Neuronal stem cell (in vitro differentiated cells): Measurements from ENCODE around the gene BRI3BP.

Experiments
- DNase-seq: peaks from one replicate; pipeline ENCODE4 v3.0.0-alpha.2; 2013; ENCODE audit warnings: low spot score
- H2AFZ ChIP-seq: one replicate; pipeline ENCODE4 v1.6.1; 2013; ENCODE audit warnings: mild to moderate bottlenecking, low read length, inconsistent platforms
- H2AK5ac ChIP-seq: 2 replicates; pipeline ENCODE4 v1.6.1; 2013; ENCODE audit warnings: low read depth, mild to moderate bottlenecking, inconsistent platforms, low read length, moderate library complexity, mixed read lengths
- H2BK120ac ChIP-seq: 2 replicates; pipeline ENCODE4 v1.6.1; 2013; ENCODE audit warnings: low read depth, mild to moderate bottlenecking, inconsistent platforms, low read length, moderate library complexity, mixed read lengths
- H2BK12ac ChIP-seq: one replicate; pipeline ENCODE4 v1.6.1; 2013; ENCODE audit warnings: low read length, inconsistent platforms
- H2BK15ac ChIP-seq: 2 replicates; pipeline ENCODE4 v1.6.1; 2013; ENCODE audit warnings: mild to moderate bottlenecking, low read length, inconsistent platforms, mixed read lengths
- H2BK5ac ChIP-seq: one replicate; pipeline ENCODE4 v1.6.1; 2013; ENCODE audit warnings: inconsistent platforms, mild to moderate bottlenecking, low read length, moderate library complexity
- H3K14ac ChIP-seq: one replicate; pipeline ENCODE4 v1.6.1; 2013; ENCODE audit warnings: low read length, inconsistent platforms
- H3K18ac ChIP-seq: 2 replicates; pipeline ENCODE4 v1.6.1; 2013; ENCODE audit warnings: low read length, inconsistent platforms
- H3K23ac ChIP-seq: 2 replicates; pipeline ENCODE4 v1.6.1; 2013; ENCODE audit warnings: low read depth, mild to moderate bottlenecking, mixed read lengths, low read length, inconsistent platforms; ENCODE audit not compliant: poor library complexity
- H3K27ac ChIP-seq: replicated peaks from 3 replicates; pipeline ENCODE4 v1.5.1; 2013; ENCODE audit warnings: low read length, inconsistent platforms
- H3K27me3 ChIP-seq, 3 experiments: 2 replicates each; pipeline ENCODE4 v1.6.1; 2013; ENCODE audit warnings: low read length in 3 of 3, mild to moderate bottlenecking in 2 of 3, inconsistent platforms in 1 of 3, low read depth in 1 of 3, mixed read lengths in 1 of 3, moderate library complexity in 1 of 3; ENCODE audit not compliant: control insufficient read depth in 3 of 3, insufficient read depth in 3 of 3
- H3K36me3 ChIP-seq, 2 donors: replicated peaks in 1 of 2; 2 replicates each; pipeline ENCODE4 v1.6.1; 2013; ENCODE audit warnings: low read length in 2 of 2; ENCODE audit not compliant: control insufficient read depth in 2 of 2, insufficient read depth in 2 of 2
- H3K4ac ChIP-seq: 2 replicates; pipeline ENCODE4 v1.6.1; 2013; ENCODE audit warnings: inconsistent platforms, mild to moderate bottlenecking, low read length, moderate library complexity
- H3K4me1 ChIP-seq, 2 donors: 1 replicate in 1 of 2; 2 replicates in 1 of 2; pipeline ENCODE4 v1.6.1; 2013; ENCODE audit warnings: low read length in 2 of 2, low read depth in 1 of 2; ENCODE audit not compliant: control insufficient read depth in 2 of 2, insufficient read depth in 1 of 2
- H3K4me2 ChIP-seq: one replicate; pipeline ENCODE4 v1.6.1; 2013; ENCODE audit warnings: mild to moderate bottlenecking, low read length, inconsistent platforms; ENCODE audit not compliant: insufficient read depth, poor library complexity, severe bottlenecking
- H3K4me3 ChIP-seq, 2 donors: 2 replicates each; pipeline ENCODE4 v1.5.1; 2013; ENCODE audit warnings: low read length in 2 of 2, mild to moderate bottlenecking in 2 of 2, inconsistent platforms in 1 of 2, moderate library complexity in 1 of 2
- H3K79me1 ChIP-seq: one replicate; pipeline ENCODE4 v1.6.1; 2013; ENCODE audit warnings: low read depth, mild to moderate bottlenecking, inconsistent platforms, low read length, moderate library complexity
- H3K9ac ChIP-seq: one replicate; pipeline ENCODE4 v1.6.1; 2013; ENCODE audit warnings: mild to moderate bottlenecking, low read depth, low read length, inconsistent platforms; ENCODE audit not compliant: poor library complexity
- H3K9me3 ChIP-seq, 2 donors: replicated peaks in 1 of 2; 2 replicates each; pipeline versions ENCODE3 to v1.6.1; 2013; ENCODE audit warnings: low read length in 2 of 2, mild to moderate bottlenecking in 2 of 2, inconsistent platforms in 1 of 2, low read depth in 1 of 2, mixed read lengths in 1 of 2, moderate library complexity in 1 of 2; ENCODE audit not compliant: control insufficient read depth in 2 of 2, insufficient read depth in 1 of 2
- H4K8ac ChIP-seq: one replicate; pipeline ENCODE4 v1.6.1; 2013; ENCODE audit warnings: low read depth, mild to moderate bottlenecking, inconsistent platforms, low read length, moderate library complexity
- H4K91ac ChIP-seq: one replicate; pipeline ENCODE4 v1.6.1; 2013; ENCODE audit warnings: low read length, low read depth, mild to moderate bottlenecking, inconsistent platforms; ENCODE audit not compliant: poor library complexity
- WGBS, 2 donors: extraction: QIAGEN DNeasy Blood & Tissue Kit; methylation state at CpG; one replicate each; pipeline ENCODE4 v1.1.7; 2013; ENCODE audit warnings: missing lambda C conversion rate in 2 of 2, mixed read lengths in 1 of 2; ENCODE audit not compliant: insufficient read length in 2 of 2, insufficient replicate concordance in 1 of 2; ENCODE audit errors: extremely low coverage in 2 of 2; 5-methylcytosine and 5-hydroxymethylcytosine counted together

Gene BRI3BP

DNA sequence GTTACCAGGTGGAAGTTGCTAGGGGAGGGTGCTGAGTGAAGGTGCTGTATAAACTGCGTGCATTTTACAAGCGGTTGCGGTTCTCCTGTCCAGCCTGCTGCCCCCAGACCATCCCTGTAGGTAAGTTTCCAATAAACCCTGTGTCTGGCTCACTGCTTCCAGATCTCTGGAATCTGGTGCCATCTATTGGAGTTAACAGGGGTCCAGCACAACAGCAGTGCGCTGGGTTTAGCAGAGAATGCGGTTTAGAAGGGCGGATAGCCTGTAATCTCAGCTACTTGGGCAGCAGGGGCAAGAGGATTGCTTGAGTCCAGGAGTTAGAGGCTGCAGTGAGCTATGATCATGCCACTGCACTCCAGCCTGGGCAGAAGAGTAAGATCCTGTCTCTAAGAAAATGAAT, 76.7 kb downstream of the BRI3BP start:
- no peak overlapping the region for H3K9ac ChIP-seq
- H3K4me2 ChIP-seq: no peak overlapping the region
- no peak overlapping the region for H4K91ac ChIP-seq
- peaks cover 7 to 15% of the 10 kb centered on the region in 2 donors for H3K4me1 ChIP-seq
- H3K9me3 ChIP-seq: no peaks in the 10 kb centered on the region
- H2BK5ac ChIP-seq: no peak overlapping the region
- no peak overlapping the region for H3K18ac ChIP-seq
- no peak overlapping the region for H2AK5ac ChIP-seq
- no peak overlapping the region for H4K8ac ChIP-seq
- no CpG with 5 or more reads among the region's 6 CpGs for WGBS, 2 donors
- H3K27ac ChIP-seq: no peak overlapping the region
- no peak overlapping the region for H2BK15ac ChIP-seq
- no peak overlapping the region for H3K23ac ChIP-seq
- no peak for DNase-seq
- no peak overlapping the region for H2BK12ac ChIP-seq
- H3K4ac ChIP-seq: no peak overlapping the region
- H3K14ac ChIP-seq: no peak overlapping the region
- H3K4me3 ChIP-seq: no peak overlapping the region
- H3K27me3 ChIP-seq: no peaks in the 10 kb centered on the region
- H2AFZ ChIP-seq: no peak overlapping the region
- no peak overlapping the region for H2BK120ac ChIP-seq
- peaks cover 0 to 39% of the 10 kb centered on the region in 2 donors for H3K36me3 ChIP-seq
- peaks cover 7% of the 10 kb centered on the region for H3K79me1 ChIP-seq

DNA sequence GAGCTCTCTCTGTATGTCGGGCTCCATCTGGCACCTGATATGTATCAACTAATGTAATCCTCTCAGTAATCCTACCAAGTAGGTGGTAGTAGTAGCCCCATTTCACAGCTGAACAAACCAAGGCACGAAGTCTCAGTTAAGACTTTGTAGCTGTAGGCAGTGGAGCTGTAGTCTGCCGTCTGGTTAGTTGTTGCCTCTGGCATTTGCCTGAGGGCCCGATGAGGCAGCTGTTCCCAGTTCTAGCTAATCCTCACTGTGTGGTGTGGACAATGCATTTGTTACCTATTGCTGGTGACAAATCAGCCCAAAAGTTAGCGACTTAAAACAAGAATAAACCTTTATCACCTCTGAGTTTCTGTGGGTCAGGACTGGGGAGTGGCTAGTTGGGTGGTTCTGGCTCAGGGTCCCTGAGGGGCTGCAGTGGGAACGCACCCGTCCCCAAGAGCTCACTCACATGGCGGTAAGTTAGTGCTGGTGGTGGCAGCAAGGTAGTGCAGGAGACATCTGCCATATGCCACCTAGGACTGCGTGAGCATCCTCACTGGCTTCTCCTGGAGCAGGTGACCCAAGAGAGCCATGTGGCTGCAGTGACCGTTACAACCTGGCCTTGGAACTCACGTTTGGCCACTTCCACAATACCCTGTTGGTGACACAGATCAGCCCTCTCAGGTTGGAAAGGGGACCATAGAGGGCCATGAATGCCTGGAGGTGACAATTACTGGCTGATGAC, 77.4 kb downstream of the BRI3BP start:
- Histone ChIP-seq H3K4ac (no peak overlapping the region), H2BK5ac (no peak overlapping the region), H3K4me3 (no peak overlapping the region), H3K9me3 (no peaks in the 10 kb centered on the region), H4K8ac (no peak overlapping the region), H4K91ac (no peak overlapping the region), H3K4me1 (peaks cover 4 to 13% of the 10 kb centered on the region in 2 donors), H3K36me3 (peaks cover 0 to 41% of the 10 kb centered on the region in 2 donors), H2BK15ac (no peak overlapping the region), H2BK12ac (no peak overlapping the region), H2AFZ (no peak overlapping the region), H3K18ac (no peak overlapping the region), H3K9ac (no peak overlapping the region), H2AK5ac (no peak overlapping the region), H3K79me1 (peaks cover 5% of the 10 kb centered on the region), H3K4me2 (no peak overlapping the region), H3K14ac (no peak overlapping the region), H3K27ac (no peak overlapping the region), H2BK120ac (no peak overlapping the region), H3K23ac (no peak overlapping the region), H3K27me3 (no peaks in the 10 kb centered on the region)
- WGBS, 2 donors: no CpG with 5 or more reads among the region's 11 CpGs
- DNase-seq: no peak

DNA sequence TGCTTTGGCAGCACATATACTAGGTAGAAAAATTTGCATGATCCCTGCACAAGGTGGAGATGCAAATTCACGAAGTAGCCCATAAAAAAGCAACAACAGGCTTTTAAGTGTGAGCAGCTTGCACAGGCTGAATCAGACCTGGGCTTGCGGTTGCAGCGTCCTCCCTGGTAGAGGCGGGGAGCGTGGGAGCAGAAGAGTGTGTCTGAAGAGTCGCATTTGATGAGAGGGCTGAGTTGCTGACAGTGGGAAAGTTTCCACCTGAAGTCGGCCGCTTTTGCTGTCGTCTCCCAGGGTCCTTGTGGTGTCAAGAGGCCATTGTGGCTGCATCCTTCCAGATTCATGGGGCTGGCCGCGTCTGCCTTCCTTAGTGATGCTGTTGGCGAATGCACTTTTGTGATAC, 78.0 kb downstream of the BRI3BP start:
- Histone ChIP-seq H2AFZ (no peak overlapping the region), H2BK120ac (no peak overlapping the region), H3K36me3 (peaks cover 2 to 48% of the 10 kb centered on the region in 2 donors), H4K8ac (no peak overlapping the region), H2BK12ac (no peak overlapping the region), H3K14ac (no peak overlapping the region), H3K4me2 (no peak overlapping the region), H2BK5ac (no peak overlapping the region), H3K27ac (no peak overlapping the region), H2BK15ac (no peak overlapping the region), H3K4me3 (no peak overlapping the region), H3K23ac (no peak overlapping the region), H3K4ac (no peak overlapping the region), H4K91ac (no peak overlapping the region), H3K4me1 (peaks cover 0 to 9% of the 10 kb centered on the region in 2 donors), H3K27me3 (no peaks in the 10 kb centered on the region), H2AK5ac (no peak overlapping the region), H3K9ac (no peak overlapping the region), H3K9me3 (no peaks in the 10 kb centered on the region), H3K79me1 (peaks cover 5% of the 10 kb centered on the region), H3K18ac (no peak overlapping the region)
- no CpG with 5 or more reads among the region's 12 CpGs for WGBS, 2 donors
- no peak for DNase-seq

GRCh38 chr12:125072496-125072895, 79.1 kb downstream of the BRI3BP start:
- Histone ChIP-seq H3K18ac (no peak overlapping the region), H3K23ac (no peak overlapping the region), H3K4me3 (no peak overlapping the region), H3K9me3 (no peaks in the 10 kb centered on the region), H2BK15ac (no peak overlapping the region), H2BK120ac (no peak overlapping the region), H3K4me1 (peaks cover 0 to 8% of the 10 kb centered on the region in 2 donors), H3K9ac (no peak overlapping the region), H3K27me3 (no peaks in the 10 kb centered on the region), H3K27ac (no peak overlapping the region), H2AFZ (no peak overlapping the region), H2AK5ac (no peak overlapping the region), H3K14ac (no peak overlapping the region), H3K36me3 (peaks cover 6 to 54% of the 10 kb centered on the region in 2 donors), H3K4ac (no peak overlapping the region), H4K8ac (no peak overlapping the region), H2BK12ac (no peak overlapping the region), H2BK5ac (no peak overlapping the region), H4K91ac (no peak overlapping the region), H3K4me2 (no peak overlapping the region), H3K79me1 (peaks cover 5% of the 10 kb centered on the region)
- no CpG with 5 or more reads among the region's 2 CpGs for WGBS, 2 donors
- DNase-seq: no peak
